Stimulated activated naive CD8-positive, alpha-beta T cell treated with anti-CD3 and anti-CD28 coated beads, Interleukin-15, Interleukin-2, amounts not matched to agents 100 ng/mL and 50 ng/mL, for 24 hours (primary cell): ENCODE results near the gene TAS1R3.

Source experiments
- H3K27ac Mint-ChIP-seq: one replicate; pipeline ENCODE4 v1.8.0; 2021; ENCODE audit warnings: mild to moderate bottlenecking, mixed read lengths
- H3K27me3 Mint-ChIP-seq: one replicate; pipeline ENCODE4 v1.8.0; 2021; ENCODE audit warnings: mixed read lengths
- H3K36me3 Mint-ChIP-seq: one replicate; pipeline ENCODE4 v1.8.0; 2021; ENCODE audit warnings: low read depth, mixed read lengths
- H3K4me1 Mint-ChIP-seq: one replicate; pipeline ENCODE4 v1.8.0; 2021; ENCODE audit warnings: low read depth, mixed read lengths
- H3K4me3 Mint-ChIP-seq: one replicate; pipeline ENCODE4 v1.8.0; 2021; ENCODE audit warnings: mild to moderate bottlenecking, mixed read lengths
- H3K9me3 Mint-ChIP-seq: one replicate; pipeline ENCODE4 v1.8.0; 2021; ENCODE audit warnings: mixed read lengths

Gene TAS1R3

DNA sequence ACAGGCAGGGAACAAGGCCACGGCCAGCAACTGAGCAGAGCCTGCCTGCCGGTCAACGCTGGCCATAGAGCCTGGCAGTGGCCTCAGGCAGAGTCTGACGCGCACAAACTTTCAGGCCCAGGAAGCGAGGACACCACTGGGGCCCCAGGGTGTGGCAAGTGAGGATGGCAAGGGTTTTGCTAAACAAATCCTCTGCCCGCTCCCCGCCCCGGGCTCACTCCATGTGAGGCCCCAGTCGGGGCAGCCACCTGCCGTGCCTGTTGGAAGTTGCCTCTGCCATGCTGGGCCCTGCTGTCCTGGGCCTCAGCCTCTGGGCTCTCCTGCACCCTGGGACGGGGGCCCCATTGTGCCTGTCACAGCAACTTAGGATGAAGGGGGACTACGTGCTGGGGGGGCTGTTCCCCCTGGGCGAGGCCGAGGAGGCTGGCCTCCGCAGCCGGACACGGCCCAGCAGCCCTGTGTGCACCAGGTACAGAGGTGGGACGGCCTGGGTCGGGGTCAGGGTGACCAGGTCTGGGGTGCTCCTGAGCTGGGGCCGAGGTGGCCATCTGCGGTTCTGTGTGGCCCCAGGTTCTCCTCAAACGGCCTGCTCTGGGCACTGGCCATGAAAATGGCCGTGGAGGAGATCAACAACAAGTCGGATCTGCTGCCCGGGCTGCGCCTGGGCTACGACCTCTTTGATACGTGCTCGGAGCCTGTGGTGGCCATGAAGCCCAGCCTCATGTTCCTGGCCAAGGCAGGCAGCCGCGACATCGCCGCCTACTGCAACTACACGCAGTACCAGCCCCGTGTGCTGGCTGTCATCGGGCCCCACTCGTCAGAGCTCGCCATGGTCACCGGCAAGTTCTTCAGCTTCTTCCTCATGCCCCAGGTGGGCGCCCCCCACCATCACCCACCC is at the start of gene TAS1R3:
TAS1R3 (plus strand) TSS at position 213 of the 898 bp plus-strand sequence; CDS start at position 279, 66 bp downstream.
- no peak within 1 kb of the TSS for H3K27ac Mint-ChIP-seq

DNA sequence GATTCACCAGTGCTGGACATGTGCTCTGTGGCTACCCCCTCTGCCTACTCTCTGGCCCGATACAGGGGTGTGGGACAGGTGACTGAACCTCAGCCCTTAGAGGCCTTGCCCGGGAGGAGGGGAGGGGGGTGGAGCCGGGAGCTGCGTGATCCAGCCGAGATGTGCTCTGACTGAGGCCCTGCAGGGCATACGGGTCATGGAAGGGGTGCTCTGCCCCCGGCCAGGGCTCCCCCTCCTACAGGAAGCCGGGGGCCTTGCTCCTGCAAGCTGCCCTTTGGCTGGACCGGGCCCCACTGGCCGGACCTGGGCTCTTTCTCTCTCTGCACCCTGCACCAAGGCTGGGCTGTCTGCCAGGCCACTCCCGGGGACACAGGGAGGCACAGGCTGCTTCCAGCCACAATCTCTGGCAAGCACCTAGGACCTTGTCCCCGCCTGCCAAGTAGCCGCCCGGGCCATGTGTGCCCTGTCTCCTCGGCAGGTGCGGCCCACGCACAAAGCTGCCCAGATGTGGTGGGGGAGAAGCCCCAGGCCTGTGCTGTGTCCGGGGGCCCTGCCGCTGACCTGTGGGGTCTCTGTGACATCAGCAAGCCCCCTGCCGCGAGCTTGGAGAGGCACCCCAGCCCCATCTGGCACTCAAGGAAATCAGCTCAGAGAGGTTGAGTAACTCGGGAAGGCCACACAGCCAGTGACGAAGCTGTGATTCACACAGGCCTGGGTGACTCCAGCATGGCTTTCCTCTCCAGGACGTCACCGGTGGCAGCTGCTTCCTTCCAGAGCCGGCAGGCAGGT is 49.4 kb upstream of the TAS1R3 start:
- Mint-ChIP-seq H3K4me1 (no peaks in the 10 kb centered on the region), H3K36me3 (no peaks in the 10 kb centered on the region), H3K9me3 (no peaks in the 10 kb centered on the region), H3K4me3 (no peak overlapping the region), H3K27me3 (no peaks in the 10 kb centered on the region), H3K27ac (no peak overlapping the region)

More for the DNA sequence above, at the start of gene TAS1R3:
- peaks cover 3% of the 10 kb centered on the region for H3K9me3 Mint-ChIP-seq
- peaks cover 3% of the 10 kb centered on the region for H3K4me1 Mint-ChIP-seq
- no peaks in the 10 kb centered on the region for H3K27me3 Mint-ChIP-seq
- H3K36me3 Mint-ChIP-seq: no peaks in the 10 kb centered on the region
- no peak within 1 kb of the TSS for H3K4me3 Mint-ChIP-seq

DNA sequence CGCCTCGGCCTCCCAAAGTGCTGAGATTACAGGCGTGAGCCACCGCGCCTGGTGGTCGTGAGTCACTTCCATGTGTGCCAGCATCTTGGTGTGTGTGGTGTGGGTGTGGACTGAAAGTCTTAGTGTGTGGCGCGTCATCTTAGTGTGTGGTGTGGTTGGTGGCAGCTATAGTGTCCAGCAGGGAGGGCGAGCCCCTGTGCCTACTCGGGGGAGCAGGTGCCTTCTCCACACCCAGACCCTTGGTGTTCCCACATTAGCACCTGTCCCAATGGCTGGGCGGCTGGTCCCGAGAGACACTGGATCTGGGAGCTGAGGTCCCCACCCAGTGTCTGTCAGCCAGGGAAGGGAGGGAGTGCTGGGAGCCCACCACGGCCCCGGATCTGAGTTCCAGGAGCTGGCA is 48.1 kb upstream of the TAS1R3 start:
- H3K4me3 Mint-ChIP-seq: no peak overlapping the region
- H3K36me3 Mint-ChIP-seq: no peaks in the 10 kb centered on the region
- H3K27ac Mint-ChIP-seq: no peak overlapping the region
- no peaks in the 10 kb centered on the region for H3K9me3 Mint-ChIP-seq
- no peaks in the 10 kb centered on the region for H3K4me1 Mint-ChIP-seq
- H3K27me3 Mint-ChIP-seq: no peaks in the 10 kb centered on the region

DNA sequence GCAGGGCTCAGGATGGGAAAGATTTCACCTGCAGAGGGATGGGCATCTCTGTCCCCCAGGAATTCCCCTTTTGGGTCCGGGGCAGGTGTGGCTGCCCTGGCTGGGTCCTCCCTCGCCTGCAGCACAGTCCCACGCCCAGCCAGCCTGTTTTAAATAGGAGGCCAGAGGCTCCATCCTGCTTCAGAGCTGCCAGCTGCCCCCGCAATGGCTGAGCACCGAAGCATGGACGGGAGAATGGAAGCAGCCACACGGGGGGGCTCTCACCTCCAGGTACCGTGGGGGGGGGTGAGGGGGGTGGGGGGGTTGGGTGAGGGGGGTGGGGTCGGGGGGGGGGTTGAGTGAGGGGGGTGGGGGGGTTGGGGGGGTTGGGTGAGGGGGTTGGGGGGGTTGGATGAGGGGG is 47.3 kb upstream of the TAS1R3 start:
- H3K27ac Mint-ChIP-seq: no peak overlapping the region

DNA sequence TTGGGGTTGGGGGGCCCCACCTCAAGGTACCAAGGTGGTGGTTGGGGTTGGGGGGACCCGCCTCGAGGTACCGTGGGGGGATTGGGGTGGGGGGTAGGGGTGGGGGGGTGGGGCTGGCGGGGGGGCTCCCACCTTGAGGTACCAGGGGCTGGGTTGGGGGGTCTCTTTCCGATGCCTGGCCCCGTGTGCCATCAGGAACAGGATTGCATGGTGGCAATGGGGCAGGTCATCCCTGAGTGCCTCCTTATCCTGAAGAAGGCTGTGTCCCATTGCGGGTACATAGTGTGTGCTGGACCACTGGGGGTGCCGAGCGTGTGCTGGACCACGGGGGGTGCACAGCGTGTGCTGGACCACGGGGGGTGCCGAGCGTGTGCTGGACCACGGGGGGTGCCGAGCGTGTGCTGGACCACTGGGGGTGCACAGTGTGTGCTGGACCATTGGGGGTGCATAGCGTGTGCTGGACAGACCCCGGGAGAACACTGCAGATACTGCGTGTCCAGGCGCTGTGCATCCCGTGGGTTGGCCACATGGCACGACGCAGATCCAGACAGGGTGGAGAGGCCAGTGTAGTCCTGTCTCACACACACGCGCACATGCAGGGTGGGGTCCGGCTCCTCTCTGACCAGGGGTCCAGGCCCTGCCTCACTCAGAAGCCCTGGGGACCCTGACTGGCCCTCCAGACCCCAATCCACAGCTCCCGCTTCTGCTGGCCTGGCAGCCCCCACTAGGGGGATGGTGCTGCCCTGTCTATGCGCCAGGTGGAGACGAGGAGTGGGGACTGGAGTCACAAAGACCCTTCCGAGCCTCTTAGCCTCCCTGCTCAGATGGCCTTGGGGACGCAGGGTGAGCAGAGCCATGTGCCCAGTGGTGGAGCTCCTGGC is 46.6 kb upstream of the TAS1R3 start:
- H3K4me3 Mint-ChIP-seq: no peak overlapping the region
- no peak overlapping the region for H3K27ac Mint-ChIP-seq
- H3K9me3 Mint-ChIP-seq: no peaks in the 10 kb centered on the region
- H3K27me3 Mint-ChIP-seq: no peaks in the 10 kb centered on the region
- no peaks in the 10 kb centered on the region for H3K36me3 Mint-ChIP-seq
- H3K4me1 Mint-ChIP-seq: no peaks in the 10 kb centered on the region

More for the DNA sequence above, 47.3 kb upstream of the TAS1R3 start:
- H3K4me3 Mint-ChIP-seq: no peak overlapping the region
- H3K36me3 Mint-ChIP-seq: no peaks in the 10 kb centered on the region
- H3K9me3 Mint-ChIP-seq: no peaks in the 10 kb centered on the region
- H3K4me1 Mint-ChIP-seq: no peaks in the 10 kb centered on the region
- H3K27me3 Mint-ChIP-seq: no peaks in the 10 kb centered on the region

DNA sequence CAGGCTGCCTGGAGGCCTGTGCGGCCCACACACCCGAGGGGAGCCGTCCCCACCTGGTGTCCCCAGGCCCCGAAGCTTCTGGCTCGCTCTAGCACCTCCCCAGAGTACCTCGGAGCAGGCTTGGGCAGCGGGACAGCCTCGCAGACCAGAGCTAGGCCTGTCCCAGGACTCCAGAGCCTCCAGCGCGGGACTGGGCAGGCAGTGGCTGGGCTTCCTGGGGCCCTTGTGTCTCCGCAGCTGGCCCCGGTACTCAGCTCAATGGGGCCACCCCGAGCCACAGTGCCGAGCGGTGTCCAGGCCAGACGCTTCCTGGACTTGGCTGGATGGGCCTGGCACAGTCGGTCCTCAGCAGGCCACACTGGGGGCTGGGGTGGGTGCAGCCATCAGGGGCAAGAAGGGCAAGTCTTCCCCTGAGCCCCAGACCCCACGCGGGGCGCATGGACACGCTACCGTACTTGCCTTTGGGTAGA is 45.9 kb upstream of the TAS1R3 start:
- no peaks in the 10 kb centered on the region for H3K4me1 Mint-ChIP-seq
- H3K27ac Mint-ChIP-seq: no peak overlapping the region
- no peaks in the 10 kb centered on the region for H3K27me3 Mint-ChIP-seq
- no peak overlapping the region for H3K4me3 Mint-ChIP-seq
- H3K36me3 Mint-ChIP-seq: no peaks in the 10 kb centered on the region
- no peaks in the 10 kb centered on the region for H3K9me3 Mint-ChIP-seq

DNA sequence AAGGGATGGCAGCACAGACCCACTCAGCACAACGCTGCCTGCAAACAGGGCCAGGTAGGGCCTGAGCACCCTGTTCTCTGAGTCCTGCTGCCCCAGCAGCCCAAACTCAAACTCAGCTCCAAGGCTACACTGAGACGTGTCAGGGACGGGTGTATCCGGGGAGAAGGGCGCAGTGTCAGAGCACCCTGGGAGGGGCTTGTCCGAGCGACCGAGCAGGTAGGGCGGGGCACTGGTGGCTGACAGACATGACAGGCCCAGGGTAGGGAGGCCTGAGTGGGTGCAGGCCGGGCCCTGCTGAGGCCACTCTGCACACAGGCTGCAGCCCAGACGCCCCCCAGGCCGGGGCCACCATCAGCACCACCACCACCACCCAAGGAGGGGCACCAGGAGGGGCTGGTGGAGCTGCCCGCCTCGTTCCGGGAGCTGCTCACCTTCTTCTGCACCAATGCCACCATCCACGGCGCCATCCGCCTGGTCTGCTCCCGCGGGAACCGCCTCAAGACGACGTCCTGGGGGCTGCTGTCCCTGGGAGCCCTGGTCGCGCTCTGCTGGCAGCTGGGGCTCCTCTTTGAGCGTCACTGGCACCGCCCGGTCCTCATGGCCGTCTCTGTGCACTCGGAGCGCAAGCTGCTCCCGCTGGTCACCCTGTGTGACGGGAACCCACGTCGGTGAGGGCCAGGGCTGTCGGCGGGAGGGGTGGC is 45.3 kb upstream of the TAS1R3 start:
- no peaks in the 10 kb centered on the region for H3K27me3 Mint-ChIP-seq
- no peaks in the 10 kb centered on the region for H3K36me3 Mint-ChIP-seq
- no peaks in the 10 kb centered on the region for H3K9me3 Mint-ChIP-seq
- no peak overlapping the region for H3K27ac Mint-ChIP-seq
- H3K4me1 Mint-ChIP-seq: no peaks in the 10 kb centered on the region
- H3K4me3 Mint-ChIP-seq: no peak overlapping the region

DNA sequence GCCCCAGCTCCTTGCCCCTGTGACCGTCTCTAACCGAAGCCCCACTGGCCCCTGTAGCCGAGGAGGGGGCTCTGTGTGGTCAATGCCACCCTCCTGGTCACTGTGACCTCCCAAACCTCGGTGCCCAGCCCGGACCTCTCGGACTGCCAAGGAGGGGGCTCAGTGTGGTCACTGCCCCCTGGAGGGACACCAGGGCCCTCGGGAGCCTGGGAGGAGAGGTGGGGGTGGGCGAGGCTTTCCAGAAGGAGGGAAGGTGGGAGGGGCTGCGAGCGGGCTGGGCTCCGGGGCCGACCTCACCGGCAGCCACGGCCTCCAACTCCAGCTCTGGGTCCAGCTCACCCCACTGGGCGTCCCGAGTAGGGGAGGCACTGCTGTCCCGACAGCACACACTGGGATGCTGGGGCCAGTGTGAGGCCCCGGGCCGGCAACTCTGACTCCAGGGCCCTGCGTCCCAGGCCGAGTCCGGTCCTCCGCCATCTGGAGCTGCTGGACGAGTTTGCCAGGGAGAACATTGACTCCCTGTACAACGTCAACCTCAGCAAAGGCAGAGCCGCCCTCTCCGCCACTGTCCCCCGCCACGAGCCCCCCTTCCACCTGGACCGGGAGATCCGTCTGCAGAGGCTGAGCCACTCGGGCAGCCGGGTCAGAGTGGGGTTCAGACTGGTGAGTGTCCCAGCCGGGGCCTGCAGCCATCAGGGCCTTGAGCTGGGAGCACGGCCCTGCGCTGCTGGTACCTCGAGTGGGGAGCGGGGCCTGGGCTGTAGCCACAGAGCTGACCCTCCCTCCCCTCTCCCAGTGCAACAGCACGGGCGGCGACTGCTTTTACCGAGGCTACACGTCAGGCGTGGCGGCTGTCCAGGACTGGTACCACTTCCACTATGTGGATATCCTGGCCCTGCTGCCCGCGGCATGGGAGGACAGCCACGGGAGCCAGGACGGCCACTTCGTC is 44.5 kb upstream of the TAS1R3 start:
- Mint-ChIP-seq H3K9me3 (no peaks in the 10 kb centered on the region), H3K4me1 (no peaks in the 10 kb centered on the region), H3K36me3 (no peaks in the 10 kb centered on the region), H3K27me3 (no peaks in the 10 kb centered on the region), H3K27ac (no peak overlapping the region), H3K4me3 (no peak overlapping the region)

DNA sequence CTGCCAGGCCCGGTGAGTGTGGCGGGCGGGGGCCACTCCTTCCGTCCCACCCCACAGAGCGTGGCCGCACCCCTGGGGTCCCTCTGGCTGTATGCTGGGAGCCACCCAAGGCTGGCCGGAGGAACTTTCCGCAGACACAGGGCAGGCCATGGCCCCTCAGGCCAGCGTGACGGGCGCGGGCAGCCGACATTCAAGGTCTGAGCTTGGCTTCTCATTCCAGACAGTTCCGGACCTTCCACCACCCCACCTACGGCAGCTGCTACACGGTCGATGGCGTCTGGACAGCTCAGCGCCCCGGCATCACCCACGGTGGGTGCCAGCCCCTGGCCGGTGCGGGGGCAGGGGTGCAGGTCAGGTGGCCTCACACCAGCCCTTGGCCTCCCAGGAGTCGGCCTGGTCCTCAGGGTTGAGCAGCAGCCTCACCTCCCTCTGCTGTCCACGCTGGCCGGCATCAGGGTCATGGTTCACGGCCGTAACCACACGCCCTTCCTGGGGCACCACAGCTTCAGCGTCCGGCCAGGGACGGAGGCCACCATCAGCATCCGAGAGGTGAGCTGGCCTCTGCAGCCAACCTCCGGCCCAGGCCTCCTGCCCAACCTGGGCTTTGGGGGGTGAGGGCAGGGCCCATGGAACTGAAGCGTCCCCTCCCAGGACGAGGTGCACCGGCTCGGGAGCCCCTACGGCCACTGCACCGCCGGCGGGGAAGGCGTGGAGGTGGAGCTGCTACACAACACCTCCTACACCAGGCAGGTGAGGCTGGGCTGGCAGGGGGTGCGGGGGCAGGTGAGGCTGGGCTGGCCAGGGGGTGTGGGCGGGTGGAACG is 43.6 kb upstream of the TAS1R3 start:
- Mint-ChIP-seq H3K4me1 (no peaks in the 10 kb centered on the region), H3K9me3 (no peaks in the 10 kb centered on the region), H3K4me3 (no peak overlapping the region), H3K27me3 (no peaks in the 10 kb centered on the region), H3K27ac (no peak overlapping the region), H3K36me3 (no peaks in the 10 kb centered on the region)

DNA sequence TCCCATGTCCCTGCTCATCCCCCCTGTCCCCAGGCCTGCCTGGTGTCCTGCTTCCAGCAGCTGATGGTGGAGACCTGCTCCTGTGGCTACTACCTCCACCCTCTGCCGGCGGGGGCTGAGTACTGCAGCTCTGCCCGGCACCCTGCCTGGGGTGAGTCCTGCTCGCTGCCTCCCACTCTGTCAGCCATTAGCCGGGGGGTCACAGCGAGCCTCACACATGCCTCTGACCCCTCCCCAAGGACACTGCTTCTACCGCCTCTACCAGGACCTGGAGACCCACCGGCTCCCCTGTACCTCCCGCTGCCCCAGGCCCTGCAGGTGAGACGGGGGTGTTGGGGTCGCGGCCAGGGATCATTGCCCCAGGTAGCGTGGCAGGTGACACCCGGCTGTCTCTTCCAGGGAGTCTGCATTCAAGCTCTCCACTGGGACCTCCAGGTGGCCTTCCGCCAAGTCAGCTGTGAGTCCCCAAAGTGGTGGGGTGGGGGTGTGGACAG is 40.8 kb upstream of the TAS1R3 start:
- H3K36me3 Mint-ChIP-seq: no peaks in the 10 kb centered on the region
- no peak overlapping the region for H3K4me3 Mint-ChIP-seq
- H3K4me1 Mint-ChIP-seq: no peaks in the 10 kb centered on the region
- H3K27me3 Mint-ChIP-seq: no peaks in the 10 kb centered on the region
- no peak overlapping the region for H3K27ac Mint-ChIP-seq
- no peaks in the 10 kb centered on the region for H3K9me3 Mint-ChIP-seq

DNA sequence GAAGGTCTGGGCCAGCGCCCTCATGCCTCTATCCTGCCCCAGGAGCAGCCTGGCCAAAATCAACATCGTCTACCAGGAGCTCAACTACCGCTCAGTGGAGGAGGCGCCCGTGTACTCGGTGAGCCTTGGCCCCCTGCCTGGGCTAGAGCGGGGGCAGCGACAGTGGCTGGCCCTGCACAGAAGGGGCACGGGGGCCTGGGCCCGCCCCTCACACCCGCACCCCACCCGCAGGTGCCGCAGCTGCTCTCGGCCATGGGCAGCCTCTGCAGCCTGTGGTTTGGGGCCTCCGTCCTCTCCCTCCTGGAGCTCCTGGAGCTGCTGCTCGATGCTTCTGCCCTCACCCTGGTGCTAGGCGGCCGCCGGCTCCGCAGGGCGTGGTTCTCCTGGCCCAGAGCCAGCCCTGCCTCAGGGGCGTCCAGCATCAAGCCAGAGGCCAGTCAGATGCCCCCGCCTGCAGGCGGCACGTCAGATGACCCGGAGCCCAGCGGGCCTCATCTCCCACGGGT is 40.0 kb upstream of the TAS1R3 start:
- H3K4me1 Mint-ChIP-seq: no peaks in the 10 kb centered on the region
- no peak overlapping the region for H3K27ac Mint-ChIP-seq
- H3K9me3 Mint-ChIP-seq: no peaks in the 10 kb centered on the region

More for the DNA sequence above, 40.0 kb upstream of the TAS1R3 start:
- Mint-ChIP-seq H3K4me3 (no peak overlapping the region), H3K27me3 (no peaks in the 10 kb centered on the region), H3K36me3 (no peaks in the 10 kb centered on the region)
